ENCODE data around the gene PPA2.

The PPA2 gene

DNA sequence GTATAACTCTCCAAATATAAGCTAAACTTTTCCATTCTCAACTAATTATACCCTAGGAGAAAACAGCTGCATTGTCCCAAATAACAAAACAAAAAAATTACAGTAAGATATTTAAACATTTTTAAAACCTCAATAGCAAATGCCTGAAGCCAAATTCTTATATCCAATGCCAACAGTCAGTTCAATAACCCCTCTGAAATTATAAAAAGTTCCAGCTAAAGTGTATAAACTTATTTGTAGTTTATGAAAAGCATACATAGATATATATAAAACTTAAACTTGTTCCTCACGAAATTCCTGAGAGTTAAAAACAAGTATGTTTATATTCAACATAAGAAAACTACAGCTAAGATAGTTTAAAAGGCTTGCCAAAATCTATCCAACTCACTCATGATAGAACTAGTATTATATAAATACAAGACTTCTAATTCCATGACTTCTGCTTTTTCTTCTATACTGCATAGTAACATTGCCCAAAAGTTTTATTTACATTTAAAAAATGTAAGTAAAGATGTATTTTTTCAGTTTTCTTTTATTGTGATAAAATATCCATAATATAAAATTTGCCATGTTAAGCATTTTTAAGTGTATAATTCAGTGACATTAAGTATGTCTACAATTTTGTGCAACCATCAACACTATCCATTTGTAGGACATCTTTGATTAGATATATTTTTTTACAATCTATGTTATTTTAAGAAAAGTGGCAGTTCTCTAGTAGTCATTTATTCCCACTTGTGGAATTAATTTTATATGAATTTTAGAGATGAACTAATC lies 72.8 kb downstream of the PPA2 start:
- in situ Hi-C loops (cut with MboI; ENCODE audit: low sequenced_read_pairs) = no loop called here

GRCh38 chr4:105399532-105400161 lies 74.2 kb downstream of the PPA2 start:
- in situ Hi-C loops (cut with MboI; ENCODE audit: low sequenced_read_pairs) = no loop called here

DNA sequence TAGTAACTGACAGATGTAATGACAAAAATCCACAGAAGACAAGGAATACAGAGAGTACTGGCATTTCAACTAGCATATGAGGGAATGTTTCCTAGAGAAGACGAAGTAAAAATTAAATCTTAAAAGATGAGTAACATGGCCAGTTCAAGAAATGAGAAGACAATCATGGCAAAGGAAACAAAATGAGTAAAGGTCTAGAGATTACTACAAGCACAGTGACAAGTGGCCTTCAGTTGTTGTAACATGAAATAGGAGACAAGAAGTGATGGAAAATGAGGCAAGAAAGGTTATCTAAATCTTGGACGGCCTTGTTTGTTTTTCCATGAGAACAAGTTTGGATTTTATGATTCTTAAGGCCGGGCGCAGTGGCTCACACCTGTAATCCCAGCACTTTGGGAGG lies 81.0 kb downstream of the PPA2 start:
- in situ Hi-C loops (cut with MboI; ENCODE audit: low sequenced_read_pairs) = no loop called here

GRCh38 chr4:105389167-105389566 lies 84.7 kb downstream of the PPA2 start:
- in situ Hi-C loops (cut with MboI; ENCODE audit: low sequenced_read_pairs) = no loop called here

- in situ Hi-C loops (cut with MboI; ENCODE audit: low sequenced_read_pairs) = no loop called here
Measured at GRCh38 chr4:105387466-105387865, 86.4 kb downstream of the PPA2 start.

- in situ Hi-C loops (cut with MboI; ENCODE audit: low sequenced_read_pairs) = no loop called here
Measured at GRCh38 chr4:105386012-105386411, 87.8 kb downstream of the PPA2 start.

DNA sequence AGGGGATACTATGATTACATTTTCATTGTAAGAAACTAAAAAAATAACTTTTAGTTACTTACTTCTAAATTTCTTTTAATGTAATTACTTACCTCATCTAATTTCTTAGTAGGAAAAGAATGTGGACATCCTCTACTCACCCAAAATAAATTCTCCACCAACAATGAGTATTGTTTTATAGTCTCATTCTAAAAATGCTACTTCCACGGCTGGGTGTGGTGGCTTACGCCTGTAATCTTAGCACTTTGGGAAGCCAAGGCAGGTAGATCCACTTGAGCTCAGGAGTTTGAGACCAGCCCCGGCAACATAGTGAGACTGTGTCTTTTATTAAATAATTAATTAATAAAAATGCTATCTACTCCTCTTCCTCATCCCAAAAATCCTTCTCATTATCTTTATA lies 99.8 kb downstream of the PPA2 start:
- in situ Hi-C loops (cut with MboI; ENCODE audit: low sequenced_read_pairs) = no loop called here

DNA sequence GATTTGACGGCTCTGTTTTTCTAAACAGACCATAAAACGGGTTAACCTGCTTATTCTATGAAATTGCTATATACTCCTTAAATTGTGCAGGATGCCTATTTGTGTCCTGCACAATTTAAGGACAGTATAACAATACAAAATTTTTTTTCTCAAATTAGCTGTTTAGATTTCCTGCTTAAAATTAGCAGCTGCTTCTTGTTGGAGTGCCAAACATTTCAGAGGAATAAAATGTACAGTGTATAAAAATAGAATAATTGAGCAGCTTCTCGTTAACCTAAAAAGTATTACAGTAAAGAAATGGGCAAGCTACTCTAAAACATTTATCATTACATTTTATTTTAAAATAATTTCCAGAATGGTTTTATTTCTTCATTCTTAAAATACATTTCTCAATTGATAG lies 100.5 kb downstream of the PPA2 start:
- in situ Hi-C loops (cut with MboI; ENCODE audit: low sequenced_read_pairs) = no loop called here

DNA sequence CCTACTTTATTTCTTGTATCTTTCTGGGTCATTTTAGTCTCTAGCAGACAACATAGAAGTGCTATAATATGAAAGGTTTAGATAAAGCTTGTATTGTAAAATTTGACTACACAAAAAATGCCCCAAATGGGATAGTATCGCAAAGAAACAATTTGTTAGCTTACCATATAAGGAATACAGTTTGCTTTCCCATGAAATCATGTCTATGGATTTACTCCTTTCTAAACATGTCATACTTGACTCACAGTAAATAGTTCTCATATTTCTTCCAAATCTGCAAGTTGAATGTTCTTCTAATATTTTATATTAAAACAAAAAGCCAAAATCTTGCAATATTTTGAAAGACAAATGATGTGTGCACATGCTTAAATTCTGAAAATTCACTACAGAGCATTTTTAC lies 103.9 kb downstream of the PPA2 start:
- in situ Hi-C loops (cut with MboI; ENCODE audit: low sequenced_read_pairs) = no loop called here

DNA sequence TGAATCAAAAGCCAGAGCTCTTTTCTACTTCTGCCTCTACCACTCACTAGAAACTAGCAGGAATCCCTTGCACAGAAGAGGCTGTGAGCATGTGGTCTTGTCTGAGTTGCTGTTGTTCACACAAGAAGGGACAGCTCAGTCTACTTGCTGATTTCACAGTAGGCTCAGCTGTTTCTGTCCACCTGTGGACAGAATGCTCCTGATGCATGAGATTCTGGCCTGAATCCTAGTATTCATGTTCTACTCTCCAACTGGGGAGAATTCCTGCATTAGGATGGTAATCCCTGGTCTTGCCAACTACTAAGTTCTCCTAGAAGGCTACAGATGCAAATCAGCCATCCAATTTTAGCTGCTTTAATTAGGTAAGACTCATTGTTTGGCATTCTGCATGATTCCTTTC lies 112.8 kb downstream of the PPA2 start:
- in situ Hi-C loops (cut with MboI; ENCODE audit: low sequenced_read_pairs) = no loop called here

DNA sequence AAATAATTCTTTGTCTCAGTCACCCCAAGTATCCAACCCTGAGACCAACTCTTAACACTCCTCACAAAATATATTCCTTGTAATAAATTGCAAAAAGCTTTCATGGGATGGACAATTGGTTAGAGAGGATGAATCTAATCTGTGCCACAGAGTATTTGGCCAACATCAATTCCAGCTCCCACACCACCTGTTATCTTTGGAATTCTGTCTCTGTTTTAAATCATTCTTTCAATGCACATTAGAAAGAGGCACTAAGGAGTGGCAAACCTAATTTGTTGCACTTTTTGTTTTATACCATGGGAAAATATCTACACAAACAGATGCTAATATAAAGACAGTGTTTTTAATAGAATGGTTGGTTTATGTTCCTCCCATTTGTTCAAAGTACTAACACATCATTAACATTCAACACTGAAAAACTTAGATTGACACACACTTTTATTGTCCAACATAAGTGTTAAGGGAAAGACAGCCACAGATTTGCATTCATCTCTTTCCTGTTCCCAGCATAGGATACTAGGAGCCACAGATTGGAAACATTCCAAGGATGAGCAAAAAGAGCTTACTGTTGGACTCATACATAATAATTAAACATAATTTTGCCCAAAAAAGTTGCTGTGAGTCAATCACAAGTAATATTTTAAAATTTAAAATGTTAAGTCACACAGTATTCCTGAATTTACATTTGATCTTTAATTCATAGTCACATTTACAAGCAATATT lies 116.4 kb downstream of the PPA2 start:
- in situ Hi-C loops (cut with MboI; ENCODE audit: low sequenced_read_pairs) = no loop called here

DNA sequence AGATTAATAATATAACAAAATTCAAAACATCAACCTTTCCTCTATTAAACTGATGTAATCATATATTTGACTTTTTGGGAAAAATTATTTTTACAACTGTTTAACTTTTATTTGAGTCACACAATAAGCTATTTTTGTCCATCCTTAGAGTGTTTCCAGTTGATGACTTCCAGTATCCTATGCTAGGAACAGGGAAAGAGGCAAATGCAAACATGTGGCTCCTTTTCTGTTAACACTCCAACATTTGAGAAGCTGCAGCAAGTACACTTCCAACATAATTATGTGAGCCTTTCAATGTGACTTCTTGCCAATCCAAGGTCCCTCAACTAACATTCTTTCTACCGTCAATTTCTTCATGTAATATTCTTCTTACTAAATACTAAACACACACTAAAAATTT lies 117.7 kb downstream of the PPA2 start:
- in situ Hi-C loops (cut with MboI; ENCODE audit: low sequenced_read_pairs) = no loop called here

DNA sequence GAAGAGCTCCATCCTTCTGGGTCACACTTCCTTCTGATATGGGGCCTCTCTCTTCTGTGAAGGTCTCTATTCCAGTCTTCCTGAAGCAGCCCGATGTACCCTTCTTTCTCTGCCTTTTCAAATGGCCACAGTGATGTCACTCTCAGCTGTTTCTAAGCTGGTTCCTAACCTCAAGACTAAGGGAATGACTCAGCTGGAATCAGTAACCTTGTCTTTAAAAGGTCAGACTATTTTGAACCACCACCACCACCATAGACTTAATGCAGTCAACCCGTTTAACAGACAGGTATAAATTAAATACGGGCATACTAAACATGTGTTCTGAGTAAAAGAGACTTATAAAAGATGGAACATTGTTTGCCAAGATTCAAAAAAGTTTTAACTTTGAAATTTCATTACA lies 121.0 kb downstream of the PPA2 start:
- in situ Hi-C loops (cut with MboI; ENCODE audit: low sequenced_read_pairs) = no loop called here

DNA sequence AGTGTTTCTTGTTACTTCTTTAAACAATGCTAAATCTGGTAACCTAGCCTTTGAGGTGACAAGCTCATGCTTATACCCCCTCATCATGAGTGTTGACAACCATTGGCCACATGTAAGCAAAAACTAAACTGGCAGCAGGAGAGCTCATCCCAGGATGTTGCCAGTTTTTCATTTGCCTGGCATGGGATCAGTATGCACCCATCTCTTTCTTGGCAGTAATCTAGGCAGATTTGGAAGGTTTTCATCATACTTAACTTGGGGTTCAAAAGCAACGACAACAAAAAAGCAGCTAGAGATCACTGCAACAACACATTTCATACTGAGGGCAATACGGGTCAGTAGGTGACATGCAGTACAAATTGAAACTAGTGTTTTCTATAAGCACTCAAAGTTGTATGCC lies 122.0 kb downstream of the PPA2 start:
- in situ Hi-C loops (cut with MboI; ENCODE audit: low sequenced_read_pairs) = no loop called here

- in situ Hi-C loops (cut with MboI; ENCODE audit: low sequenced_read_pairs) = no loop called here
Measured at GRCh38 chr4:105350859-105351490, 122.9 kb downstream of the PPA2 start.

- in situ Hi-C loops (cut with MboI; ENCODE audit: low sequenced_read_pairs) = no loop called here
Measured at GRCh38 chr4:105348719-105349118, 125.1 kb downstream of the PPA2 start.

- in situ Hi-C loops (cut with MboI; ENCODE audit: low sequenced_read_pairs) = no loop called here
Measured at GRCh38 chr4:105346869-105347268, 127.0 kb downstream of the PPA2 start.

GRCh38 chr4:105345838-105346237 lies 128.0 kb downstream of the PPA2 start:
- in situ Hi-C loops (cut with MboI; ENCODE audit: low sequenced_read_pairs) = no loop called here

GRCh38 chr4:105345358-105345757 lies 128.5 kb downstream of the PPA2 start:
- in situ Hi-C loops (cut with MboI; ENCODE audit: low sequenced_read_pairs) = no loop called here

- in situ Hi-C loops (cut with MboI; ENCODE audit: low sequenced_read_pairs) = no loop called here
Measured at GRCh38 chr4:105344141-105344540, 129.7 kb downstream of the PPA2 start.

GRCh38 chr4:105343146-105343931 lies 130.5 kb downstream of the PPA2 start:
- in situ Hi-C loops (cut with MboI; ENCODE audit: low sequenced_read_pairs) = no loop called here

Data from HL-60/S4 treated with phorbol 12-myristate 13-acetate at 8.2 ng/mL for 4 days and 3 days (cell line).